ENCODE results near the gene CASP10. TPM values are rescaled to one million over a fixed set of nuclear protein-coding genes. Genes with fewer than 3 reads are reported as not detected.

The CASP10 gene
- total RNA-seq, 1 donor from 2014 or later: 36.1 TPM

DNA sequence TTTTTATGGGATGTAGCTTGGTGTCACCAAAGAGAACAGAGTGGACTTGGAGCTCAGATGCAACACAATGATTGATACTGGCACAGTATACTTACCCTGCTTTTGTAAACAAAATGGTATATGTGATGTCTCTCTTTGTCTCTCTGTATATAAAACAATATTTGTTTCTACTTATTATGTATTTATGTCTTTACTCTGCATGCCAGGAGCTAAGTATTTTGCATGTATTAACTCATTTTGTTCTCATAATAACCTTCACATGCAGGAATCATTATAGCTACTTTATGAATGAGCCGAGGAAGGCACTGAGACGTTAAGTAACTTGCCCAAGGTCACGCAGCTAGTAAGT lies 49.5 kb downstream of the CASP10 start:
- no peak for DNase-seq (ENCODE audit: low read depth in 2 of 2)

DNA sequence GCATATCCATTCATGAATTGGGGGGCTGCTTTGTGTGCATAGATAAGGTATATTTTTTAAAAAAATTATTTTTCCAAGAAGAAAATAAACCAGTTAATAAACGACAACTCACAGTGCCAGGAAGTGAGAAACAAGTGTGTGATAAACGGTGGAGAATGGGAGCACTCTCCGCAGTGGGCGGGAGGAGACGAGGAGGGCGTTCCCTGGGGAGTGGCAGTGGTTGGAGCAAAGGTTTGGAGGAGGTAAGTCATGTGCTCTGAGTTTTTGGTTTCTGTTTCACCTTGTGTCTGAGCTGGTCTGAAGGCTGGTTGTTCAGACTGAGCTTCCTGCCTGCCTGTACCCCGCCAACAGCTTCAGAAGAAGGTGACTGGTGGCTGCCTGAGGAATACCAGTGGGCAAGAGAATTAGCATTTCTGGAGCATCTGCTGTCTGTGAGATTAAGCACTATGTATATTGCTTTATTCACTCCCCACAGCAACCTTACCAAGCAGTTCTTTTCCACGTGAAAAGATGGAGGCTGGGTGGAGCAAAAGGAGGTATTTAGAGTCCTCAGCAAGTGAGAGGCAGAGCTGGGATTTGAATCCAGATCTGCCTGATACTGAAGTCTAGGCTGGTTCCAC lies 50.4 kb downstream of the CASP10 start:
- peak; percentile 33 to 63 for DNase-seq (ENCODE audit: low read depth in 2 of 2)

DNA sequence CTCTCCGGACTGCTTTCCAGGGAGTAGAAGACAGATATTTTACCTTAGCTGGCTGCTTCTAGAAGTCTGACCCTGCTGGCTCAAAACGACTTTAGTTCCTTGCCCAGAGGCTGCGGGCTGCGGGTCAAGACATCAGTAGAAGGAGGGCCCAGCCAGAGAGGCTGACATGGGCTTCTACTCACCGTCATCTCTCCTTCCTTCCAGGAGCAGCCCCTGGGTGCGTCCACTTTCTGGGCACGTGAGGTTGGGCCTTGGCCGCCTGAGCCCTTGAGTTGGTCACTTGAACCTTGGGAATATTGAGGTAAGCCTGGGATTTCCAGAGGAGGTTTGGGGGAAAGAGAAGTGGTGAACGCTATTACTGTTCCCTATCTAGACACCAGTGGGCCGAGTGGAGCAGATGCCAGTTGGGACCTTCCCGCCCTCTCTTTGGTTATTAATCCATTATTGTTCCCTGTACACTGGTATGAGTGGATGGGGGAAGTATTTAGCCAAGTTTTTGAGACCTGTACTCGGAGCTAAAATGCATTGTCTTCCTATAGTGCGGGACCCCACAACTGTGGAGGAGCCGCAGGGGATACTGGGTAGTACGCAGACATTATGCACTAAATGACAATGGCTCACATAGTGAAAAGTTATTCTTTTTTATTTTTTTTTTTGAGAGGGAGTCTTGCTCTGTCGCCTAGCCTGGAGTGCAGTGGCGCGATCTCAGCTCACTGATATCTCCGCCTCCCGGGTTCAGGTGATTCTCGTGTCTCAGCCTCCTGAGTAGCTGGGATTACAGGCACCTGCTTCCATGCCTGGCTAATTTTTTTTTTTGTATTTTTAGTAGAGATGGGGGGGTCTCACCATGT lies 51.1 kb downstream of the CASP10 start:
- DNase-seq (ENCODE audit: low read depth in 2 of 2): no peak

DNA sequence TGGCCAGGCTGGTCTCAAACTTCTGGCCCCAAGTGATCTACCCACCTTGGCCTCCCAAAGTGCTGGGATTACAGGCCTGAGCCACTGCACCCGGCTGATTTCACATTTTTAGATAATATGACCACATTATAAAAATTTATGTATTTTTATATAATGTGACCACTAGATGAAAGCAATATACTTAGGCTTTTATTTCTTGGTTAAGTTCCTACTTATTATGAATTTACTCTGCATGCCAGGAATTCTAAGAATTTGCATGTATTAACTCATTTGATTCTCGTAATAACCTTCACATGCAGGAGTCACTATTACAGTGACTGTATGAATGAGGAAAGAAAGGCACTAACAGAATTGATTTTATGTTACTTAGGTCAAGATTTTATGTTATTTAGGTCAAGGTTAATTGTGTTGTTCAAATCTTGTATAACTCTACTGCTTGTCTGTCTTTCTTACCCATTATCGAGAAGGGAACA lies 51.8 kb downstream of the CASP10 start:
- DNase-seq (ENCODE audit: low read depth in 2 of 2): no peak

DNA sequence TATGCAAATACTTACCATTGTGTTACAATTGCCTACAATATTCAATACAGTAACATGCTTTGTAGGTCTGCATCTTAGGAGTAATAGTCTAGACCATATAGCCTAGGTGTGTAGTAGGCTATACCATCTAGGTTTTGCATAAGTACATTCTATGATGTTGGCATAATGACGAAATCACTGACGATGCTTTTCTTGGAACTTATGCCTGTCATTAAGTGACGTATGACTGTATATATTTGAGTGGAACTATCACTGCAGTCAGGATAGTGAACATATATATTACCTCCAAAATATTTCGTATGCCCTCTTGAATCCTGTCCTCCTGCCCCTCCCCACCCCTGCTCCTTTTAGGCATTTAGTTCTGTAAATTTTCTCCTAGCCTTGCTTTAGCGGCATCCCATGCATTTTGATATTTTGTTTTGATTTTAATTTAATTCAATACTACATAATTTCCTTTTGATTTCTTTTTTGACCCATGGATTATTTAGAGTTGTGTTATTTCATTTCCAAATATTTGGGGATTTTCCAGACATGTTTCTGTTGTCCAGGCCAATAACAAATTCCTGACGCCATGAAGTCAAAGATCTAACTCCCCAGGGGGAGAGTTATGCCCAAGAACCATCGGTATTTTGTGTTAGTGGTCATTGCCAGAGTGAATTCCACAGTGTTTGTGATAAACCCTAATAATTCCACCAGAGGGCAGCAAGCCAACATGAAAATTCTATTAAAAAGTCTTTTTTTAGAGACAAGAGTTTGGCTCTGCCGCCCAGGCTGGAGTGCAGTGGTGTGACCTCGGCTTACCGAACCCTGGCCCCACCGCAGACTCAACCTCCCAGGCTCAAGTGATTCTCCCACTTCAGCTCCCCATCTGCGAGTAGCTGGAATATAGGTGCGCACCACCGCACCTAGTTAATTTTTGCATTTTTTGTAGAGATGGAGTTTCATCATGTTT lies 53.2 kb downstream of the CASP10 start:
- peak; percentile 70 to 78 for DNase-seq (ENCODE audit: low read depth in 2 of 2)

DNA sequence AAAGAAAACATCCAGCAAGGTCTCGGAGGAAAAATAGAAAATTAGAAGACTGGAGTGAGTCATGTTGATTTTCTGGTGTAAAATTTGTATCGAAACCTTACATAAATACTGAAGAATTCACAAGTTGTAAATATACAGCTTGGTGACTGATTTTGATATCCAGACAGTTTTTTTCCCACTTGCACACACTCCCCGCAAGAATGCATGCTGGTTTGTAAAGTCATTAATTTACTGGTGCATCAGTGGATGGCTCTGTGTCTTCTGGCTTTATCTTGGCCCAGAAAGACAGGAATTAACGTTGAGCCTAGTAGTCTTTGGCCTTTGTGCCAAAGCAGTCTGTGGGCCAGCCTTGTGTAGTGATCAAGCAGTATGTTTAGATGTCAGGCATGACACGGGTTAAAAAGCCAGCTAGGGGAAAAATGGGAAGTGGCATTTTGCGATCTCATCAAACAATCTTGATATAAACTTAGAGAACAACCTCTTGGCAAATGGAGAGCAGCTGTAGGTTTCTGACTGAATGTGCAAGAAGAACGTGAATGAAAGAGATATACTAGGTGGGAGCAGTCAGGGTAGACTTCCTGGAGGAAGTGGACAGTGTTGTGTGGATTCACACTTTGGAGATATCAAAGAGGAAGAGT lies 54.7 kb downstream of the CASP10 start:
- DNase-seq (ENCODE audit: low read depth in 2 of 2): no peak

DNA sequence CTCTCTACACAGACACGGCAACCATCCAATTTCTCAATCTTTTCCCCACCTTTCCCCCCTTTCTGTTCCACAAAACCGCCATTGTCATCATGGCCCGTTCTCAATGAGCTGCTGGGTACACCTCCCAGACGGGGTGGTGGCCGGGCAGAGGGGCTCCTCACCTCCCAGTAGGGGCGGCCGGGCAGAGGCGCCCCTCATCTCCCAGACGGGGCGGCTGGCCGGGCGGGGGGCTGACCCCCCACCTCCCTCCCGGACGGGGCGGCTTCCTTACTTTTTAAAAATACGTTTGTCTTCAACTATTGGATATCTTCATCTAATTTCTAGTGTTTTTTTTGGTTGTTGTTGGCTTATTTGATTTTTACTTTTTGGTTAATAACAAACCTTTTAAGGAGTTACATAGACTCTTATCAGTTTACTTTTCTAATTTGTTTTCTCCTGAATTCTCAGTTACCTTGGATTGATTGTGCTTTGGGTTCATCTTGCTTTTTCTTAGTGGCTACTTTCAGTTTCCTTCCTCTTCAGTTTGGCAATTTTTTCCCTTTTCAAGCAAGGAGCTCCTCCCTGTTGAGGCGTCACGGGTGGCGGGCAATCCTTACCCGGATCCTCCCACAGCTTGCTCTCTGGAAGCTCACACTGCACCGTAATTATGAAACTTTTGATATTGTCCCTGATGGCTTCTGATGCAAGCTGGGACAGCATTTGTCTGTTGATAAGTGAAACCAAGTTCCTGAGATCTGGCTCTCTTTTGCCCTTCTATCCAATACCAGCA lies 56.4 kb downstream of the CASP10 start:
- DNase-seq (ENCODE audit: low read depth in 2 of 2): peak in 1 of 2 donors; percentile 53

DNA sequence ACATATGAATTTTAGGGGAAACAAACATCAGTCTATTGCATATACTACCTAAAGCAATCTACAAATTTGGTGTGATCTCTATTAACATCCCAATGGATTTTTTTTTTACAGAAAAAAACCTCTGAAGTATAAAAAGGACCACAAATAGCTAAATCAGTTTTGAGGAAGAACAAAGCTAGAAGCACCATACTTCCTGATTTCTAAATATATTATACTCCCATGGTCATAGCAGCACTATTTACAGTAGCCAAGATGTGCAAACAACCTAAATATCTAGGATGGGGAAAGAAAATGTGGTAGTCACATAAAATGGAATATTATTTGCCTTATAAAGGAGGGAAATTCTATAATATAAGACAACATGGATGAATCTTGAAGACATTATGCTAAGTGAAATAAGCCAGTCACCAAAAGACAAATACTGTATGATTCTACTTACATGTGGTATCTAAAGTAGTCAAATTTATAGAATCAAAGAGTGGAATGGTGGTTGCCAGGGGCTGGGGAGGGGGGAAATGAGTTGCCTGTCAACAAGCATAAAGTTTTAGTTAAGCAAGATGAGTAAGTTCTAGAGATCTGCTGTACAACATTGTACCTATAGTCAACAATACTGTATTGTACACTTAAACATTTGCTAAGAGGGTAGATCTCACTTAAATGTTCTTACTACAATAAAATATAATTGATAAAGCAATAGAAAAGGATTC lies 59.8 kb downstream of the CASP10 start:
- DNase-seq (ENCODE audit: low read depth in 2 of 2): no peak

DNA sequence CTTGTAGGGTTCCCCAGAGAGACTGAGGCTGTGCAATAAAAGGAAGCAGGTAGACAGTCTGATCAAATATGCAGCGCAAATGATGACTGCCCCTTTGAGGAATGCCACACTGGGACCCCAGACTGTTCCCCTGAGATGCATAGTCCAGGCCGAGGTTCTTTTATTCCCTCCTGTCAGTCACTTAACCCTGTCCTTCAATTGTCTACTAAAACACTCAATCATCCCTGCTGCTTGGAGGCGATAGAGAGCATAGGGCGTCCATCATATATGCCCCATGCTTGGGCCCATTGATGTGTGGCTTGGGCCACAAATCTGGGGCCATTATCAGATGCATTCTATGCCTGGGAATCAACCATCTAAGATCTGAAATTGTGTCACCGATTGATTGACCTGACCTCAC lies 61.9 kb downstream of the CASP10 start:
- no peak for DNase-seq (ENCODE audit: low read depth in 2 of 2)

DNA sequence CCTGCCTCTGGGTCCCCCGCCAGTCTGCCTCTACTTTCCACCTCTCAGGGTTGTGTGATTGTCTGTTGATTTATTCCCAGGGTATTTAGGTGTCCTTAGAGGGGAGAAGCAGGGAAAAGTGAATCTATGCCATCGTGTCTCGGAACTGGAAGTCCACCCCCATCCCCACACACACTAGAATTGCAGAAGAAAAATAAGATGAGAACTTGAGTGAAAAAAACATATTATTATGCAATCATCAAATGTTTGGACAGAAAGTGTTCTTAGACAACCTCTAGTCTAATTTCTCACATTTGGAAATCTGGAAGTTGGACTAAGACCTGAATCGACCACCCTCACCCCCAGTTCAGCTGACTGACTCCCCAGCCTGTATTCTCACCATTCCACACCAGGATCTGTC lies 63.3 kb downstream of the CASP10 start:
- DNase-seq (ENCODE audit: low read depth in 2 of 2): no peak

DNA sequence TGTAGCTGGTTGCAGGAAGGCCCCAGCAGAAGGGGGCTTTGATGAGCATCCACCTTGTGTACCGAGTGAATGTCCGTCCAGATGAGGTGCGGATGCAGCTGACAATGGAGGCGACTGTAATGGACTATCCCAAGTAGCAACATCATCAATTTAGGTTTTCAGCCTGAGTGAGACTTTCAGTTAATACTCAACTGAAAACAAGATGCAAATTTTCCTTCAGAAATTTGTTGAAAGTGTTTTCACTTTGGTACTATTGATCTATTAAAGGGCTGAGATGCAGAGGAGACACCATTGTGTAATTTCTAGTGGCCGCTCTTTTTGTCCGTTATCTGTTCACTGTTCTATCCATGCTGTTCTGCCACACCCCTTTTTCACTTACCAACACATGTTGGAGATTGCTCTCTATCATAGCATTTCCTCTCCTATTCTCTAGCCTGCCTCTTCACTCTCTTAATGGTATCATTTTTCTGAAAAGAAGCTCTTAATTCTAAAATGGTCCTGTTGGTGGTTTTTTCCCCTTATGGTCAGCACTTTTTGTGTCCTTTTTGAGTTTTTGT lies 65.4 kb downstream of the CASP10 start:
- no peak for DNase-seq (ENCODE audit: low read depth in 2 of 2)

DNA sequence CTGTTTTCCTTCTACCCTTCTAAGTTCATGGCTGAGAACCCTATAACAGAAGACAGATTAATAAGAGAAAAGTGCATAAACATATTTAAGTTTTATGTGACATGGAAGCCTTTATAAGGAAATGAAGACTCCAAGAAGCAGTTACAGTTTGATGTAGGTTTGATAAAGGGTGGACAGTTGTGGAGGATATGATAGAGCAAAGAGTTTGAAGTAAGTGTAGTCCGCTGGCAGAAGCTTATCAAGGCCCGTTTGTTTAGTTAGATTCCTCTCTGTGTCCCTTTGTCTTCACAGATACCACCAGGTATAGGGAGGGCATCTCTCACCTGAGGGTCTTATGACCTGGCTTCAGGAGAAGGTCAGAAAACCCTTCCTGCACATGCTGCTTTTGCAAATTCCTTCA lies 66.9 kb downstream of the CASP10 start:
- no peak for DNase-seq (ENCODE audit: low read depth in 2 of 2)

DNA sequence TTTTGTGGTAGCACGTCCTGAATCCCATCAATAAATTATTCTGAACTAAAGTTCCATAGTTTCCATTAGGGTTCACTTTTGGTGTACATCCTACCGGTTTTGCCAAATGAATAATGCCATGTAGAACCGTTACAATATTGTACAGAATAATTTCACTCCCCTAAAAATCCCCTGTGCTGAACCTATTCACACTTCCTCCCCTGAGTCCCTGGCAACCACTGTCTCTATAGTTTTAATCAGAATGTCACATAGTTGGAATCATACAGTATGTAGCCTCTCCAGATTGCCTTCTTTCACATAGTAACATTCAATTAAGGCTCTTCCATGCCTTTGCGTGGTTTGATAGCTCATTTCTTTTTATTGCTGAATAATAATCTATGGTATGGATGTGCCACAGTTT lies 67.8 kb downstream of the CASP10 start:
- DNase-seq (ENCODE audit: low read depth in 2 of 2): no peak

DNA sequence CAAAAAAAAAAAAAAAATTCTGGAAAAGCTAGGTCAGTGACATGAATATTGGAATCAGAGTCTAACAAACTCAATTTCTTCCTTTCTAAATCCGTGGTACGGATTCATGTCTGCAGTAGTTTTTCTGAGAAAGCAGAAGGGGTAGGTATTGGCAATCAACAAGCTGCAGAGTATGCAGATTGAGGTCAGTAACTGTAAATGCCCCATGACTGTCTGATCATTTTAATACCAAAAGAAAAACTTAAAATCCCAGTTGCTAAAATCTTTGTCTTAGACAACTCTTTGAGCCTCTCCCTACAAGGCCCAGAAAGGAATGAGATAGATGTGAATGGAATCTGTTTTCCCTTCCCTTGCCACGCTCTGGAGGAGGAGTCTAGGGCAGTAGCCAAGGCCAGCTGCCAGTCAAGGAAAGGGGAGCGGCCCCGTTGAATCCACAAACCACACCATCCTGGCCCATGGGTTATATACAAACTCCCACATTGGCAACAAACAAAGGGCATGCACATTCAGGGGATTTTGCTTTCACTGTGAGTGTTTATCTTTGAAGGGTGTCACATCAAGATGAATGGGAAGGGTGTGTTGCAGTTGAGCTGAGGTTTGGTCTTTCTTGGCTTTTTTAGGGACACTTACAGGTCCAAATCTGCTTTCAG lies 71.3 kb downstream of the CASP10 start:
- DNase-seq (ENCODE audit: low read depth in 2 of 2): peak in 1 of 2 donors; percentile 44

DNA sequence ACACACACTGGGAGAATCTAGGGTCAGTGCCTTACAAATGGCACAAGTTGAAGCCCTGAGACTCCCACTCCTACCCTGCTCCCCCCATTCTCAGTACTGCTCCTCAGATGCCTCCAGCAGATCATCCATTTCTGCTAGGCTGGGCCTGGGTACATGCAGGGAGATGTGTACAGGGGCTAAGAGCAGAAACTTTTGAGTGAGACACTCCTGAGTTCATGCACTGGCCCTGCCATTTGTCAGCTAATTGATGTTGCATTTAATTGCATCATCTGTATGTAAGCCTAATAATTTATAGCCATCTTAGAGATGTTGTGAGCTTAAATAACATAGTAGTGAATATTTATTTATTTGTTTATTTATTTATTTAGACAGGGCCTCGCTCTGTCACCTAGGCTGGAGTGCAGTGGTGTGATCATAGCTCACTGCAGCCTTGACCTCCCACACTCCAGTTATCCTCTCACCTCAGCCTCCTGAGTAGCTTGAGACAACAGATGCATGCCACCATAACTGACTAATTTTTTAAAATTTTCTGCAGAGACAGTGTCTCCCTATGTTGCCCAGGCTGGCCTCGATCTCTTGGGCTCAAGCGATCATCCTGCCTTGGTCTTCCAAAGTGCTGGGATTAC lies 72.6 kb downstream of the CASP10 start:
- DNase-seq (ENCODE audit: low read depth in 2 of 2): no peak

DNA sequence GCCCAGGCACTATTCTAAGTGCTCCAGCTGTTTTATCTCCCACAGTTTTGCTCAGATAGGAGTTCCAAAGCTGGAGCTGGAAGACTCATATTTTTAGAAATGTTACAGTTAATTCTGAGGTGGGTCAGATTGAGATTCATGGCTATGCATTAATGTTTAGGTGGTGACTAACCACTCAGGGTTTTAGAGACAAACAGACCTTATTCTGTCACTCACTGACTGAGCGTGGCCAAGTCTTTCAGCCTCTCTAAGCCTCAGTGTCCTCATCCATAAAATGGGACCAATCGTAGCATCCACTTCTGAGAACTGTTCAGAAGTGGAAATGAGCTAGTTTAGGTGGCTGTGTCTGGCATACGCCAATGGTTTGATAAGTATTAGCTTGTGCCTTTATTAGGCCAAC lies 73.1 kb downstream of the CASP10 start:
- no peak for DNase-seq (ENCODE audit: low read depth in 2 of 2)

DNA sequence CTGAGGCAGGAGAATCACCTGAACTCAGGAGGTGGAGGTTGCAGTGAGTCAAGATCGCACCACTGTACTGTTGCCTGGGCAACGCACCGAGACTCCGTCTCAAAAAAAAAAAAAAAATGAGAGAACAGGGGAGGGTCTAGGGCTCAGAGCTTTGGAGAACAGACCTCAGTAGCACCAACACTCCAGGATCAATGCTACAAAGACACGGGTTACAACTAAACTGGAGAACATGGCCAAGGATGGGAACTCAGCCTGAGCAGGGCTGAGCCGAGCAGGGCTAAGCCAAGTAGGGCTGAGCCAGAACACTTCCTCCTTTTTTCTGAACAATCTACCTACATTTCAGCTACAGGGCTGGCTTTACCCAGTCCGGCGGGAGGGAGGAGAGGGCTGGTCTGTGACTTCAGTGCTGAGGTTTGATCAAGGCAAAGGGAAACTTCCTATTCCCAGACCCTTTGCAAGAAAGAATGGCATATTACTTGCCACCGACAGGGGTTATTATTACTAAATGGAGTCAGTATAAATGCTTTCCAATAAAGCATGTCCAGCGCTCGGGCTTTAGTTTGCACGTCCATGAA lies 74.5 kb downstream of the CASP10 start:
- DNase-seq (ENCODE audit: low read depth in 2 of 2): no peak

DNA sequence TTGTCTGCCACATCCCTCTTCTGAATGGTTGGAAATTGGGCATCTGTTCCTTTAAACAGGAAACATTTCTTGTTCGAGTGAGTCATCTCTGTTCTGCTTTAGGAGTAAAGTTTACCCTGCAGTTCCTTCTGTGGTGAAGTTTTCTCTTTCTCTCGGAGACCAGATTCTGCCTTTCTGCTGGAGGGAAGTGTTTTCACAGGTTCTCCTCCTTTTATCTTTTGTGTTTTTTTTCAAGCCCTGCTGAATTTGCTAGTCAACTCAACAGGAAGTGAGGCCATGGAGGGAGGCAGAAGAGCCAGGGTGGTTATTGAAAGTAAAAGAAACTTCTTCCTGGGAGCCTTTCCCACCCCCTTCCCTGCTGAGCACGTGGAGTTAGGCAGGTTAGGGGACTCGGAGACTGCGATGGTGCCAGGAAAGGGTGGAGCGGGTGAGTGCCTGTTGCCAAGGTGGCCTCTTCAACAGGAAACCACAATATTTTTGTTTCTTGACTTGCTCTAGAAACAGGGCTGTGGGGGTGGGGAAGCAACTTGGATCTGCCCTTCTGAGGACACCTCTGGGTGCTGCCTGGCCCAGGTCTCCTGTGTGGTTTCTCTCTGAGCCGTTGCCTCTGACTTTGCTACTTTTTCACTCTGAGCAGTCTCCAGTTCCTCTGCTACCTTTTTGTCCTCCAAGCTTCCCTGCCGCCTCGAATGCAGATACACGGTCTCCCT lies 75.2 kb downstream of the CASP10 start:
- DNase-seq (ENCODE audit: low read depth in 2 of 2): peak; percentile 82 to 90
